ENCODE results near the gene COLEC12.
"Not testable (repeated sequence)": the region's sequence is repeated elsewhere in the genome, so short reads cannot be mapped to it uniquely, and the experiment has no call there.

COLEC12 gene

GRCh38 chr18:326846-327245 is 173.7 kb downstream of the COLEC12 start:
- no peak for DNase-seq (ENCODE audit: low read depth)

- no peak for DNase-seq (ENCODE audit: low read depth)
Observed at GRCh38 chr18:323253-323622, 177.3 kb downstream of the COLEC12 start.

GRCh38 chr18:321865-322467 is 178.5 kb downstream of the COLEC12 start:
- no peak for DNase-seq (ENCODE audit: low read depth)

GRCh38 chr18:320155-320554 is 180.3 kb downstream of the COLEC12 start:
- DNase-seq (ENCODE audit: low read depth) = no peak

GRCh38 chr18:319720-320119 is 180.8 kb downstream of the COLEC12 start:
- DNase-seq (ENCODE audit: low read depth) = no peak

GRCh38 chr18:318791-319291 is 181.7 kb downstream of the COLEC12 start:
- DNase-seq (ENCODE audit: low read depth) = no peak

GRCh38 chr18:317618-318017 is 182.9 kb downstream of the COLEC12 start:
- no peak for DNase-seq (ENCODE audit: low read depth)

GRCh38 chr18:316393-316792 is 184.1 kb downstream of the COLEC12 start:
- DNase-seq (ENCODE audit: low read depth) = peak; percentile 21

GRCh38 chr18:313931-314330 is 186.6 kb downstream of the COLEC12 start:
- no peak for DNase-seq (ENCODE audit: low read depth)

GRCh38 chr18:312415-312814 is 188.1 kb downstream of the COLEC12 start:
- DNase-seq (ENCODE audit: low read depth) = no peak

GRCh38 chr18:310042-310441 is 190.5 kb downstream of the COLEC12 start:
- DNase-seq (ENCODE audit: low read depth) = no peak

GRCh38 chr18:308086-308485 is 192.4 kb downstream of the COLEC12 start:
- not testable (repeated sequence) for DNase-seq (ENCODE audit: low read depth)

- DNase-seq (ENCODE audit: low read depth) = no peak
Observed at GRCh38 chr18:306608-307255, 193.8 kb downstream of the COLEC12 start.

- DNase-seq (ENCODE audit: low read depth) = peak; percentile 15
Observed at GRCh38 chr18:305003-305501, 195.4 kb downstream of the COLEC12 start.

- no peak for DNase-seq (ENCODE audit: low read depth)
Observed at GRCh38 chr18:303607-304006, 196.9 kb downstream of the COLEC12 start.

GRCh38 chr18:303011-303410 is 197.5 kb downstream of the COLEC12 start:
- no peak for DNase-seq (ENCODE audit: low read depth)

- no peak for DNase-seq (ENCODE audit: low read depth)
Observed at GRCh38 chr18:302097-302496, 198.4 kb downstream of the COLEC12 start.

- DNase-seq (ENCODE audit: low read depth) = no peak
Observed at GRCh38 chr18:297936-298335, 202.6 kb downstream of the COLEC12 start.

GRCh38 chr18:295756-296490 is 204.6 kb downstream of the COLEC12 start:
- peak; percentile 72 for DNase-seq (ENCODE audit: low read depth)

GRCh38 chr18:294566-294965 is 205.9 kb downstream of the COLEC12 start:
- DNase-seq (ENCODE audit: low read depth) = no peak

- DNase-seq (ENCODE audit: low read depth) = peak; percentile 62
Observed at GRCh38 chr18:293536-293935, 207.0 kb downstream of the COLEC12 start.

GRCh38 chr18:292271-292670 is 208.2 kb downstream of the COLEC12 start:
- DNase-seq (ENCODE audit: low read depth) = no peak

GRCh38 chr18:289970-290369 is 210.5 kb downstream of the COLEC12 start:
- DNase-seq (ENCODE audit: low read depth) = not testable (repeated sequence)
